ENCODE data around the gene AHCYL2. TPM values are rescaled to one million over a fixed set of nuclear protein-coding genes. Genes with fewer than 3 reads are reported as not detected.
"Not testable (repeated sequence)": the region's sequence is repeated elsewhere in the genome, so short reads cannot be mapped to it uniquely, and the experiment has no call there.

Gene AHCYL2
- total RNA-seq, 1 donor from 2014 or later, result 14.7 TPM

GRCh38 chr7:129218514-129219062 lies 6.2 kb upstream of the AHCYL2 start:
- FAIRE-seq, result peak; percentile 29

GRCh38 chr7:129219166-129219565 lies 5.7 kb upstream of the AHCYL2 start:
- not testable (repeated sequence) for H2AFZ ChIP-seq (ENCODE audit: low read depth, low read length); H3K27ac Mint-ChIP-seq (ENCODE audit: unreplicated experiment); H3K4me3 Mint-ChIP-seq (ENCODE audit: unreplicated experiment); H3K9me3 Mint-ChIP-seq (ENCODE audit: unreplicated experiment); H3K27ac ChIP-seq (ENCODE audit: low read depth, low read length); H3K4me3 ChIP-seq (ENCODE audit: insufficient read depth, low read depth, low read length); H3K9me3 ChIP-seq (ENCODE audit: insufficient read depth, low read depth, low read length); DNase-seq (ENCODE audit: low read depth); H3K36me3 ChIP-seq (ENCODE audit: insufficient read depth, low read length); H3K36me3 Mint-ChIP-seq (ENCODE audit: low read depth, unreplicated experiment); H3K4me2 ChIP-seq (ENCODE audit: low read length); H3K4me1 Mint-ChIP-seq (ENCODE audit: low read depth, unreplicated experiment); H3K4me1 ChIP-seq (ENCODE audit: insufficient read depth, low read length); H3K79me2 ChIP-seq (ENCODE audit: insufficient read depth, low read length); H3K27me3 ChIP-seq (ENCODE audit: insufficient read depth, low read length); H3K27me3 Mint-ChIP-seq (ENCODE audit: low read depth, unreplicated experiment); H3K9ac ChIP-seq (ENCODE audit: low read length); FAIRE-seq; H4K20me1 ChIP-seq (ENCODE audit: insufficient read depth, low read length)

More at GRCh38 chr7:129218514-129219062, 6.2 kb upstream of the AHCYL2 start:
- no peaks in the 10 kb centered on the region for H3K27me3 ChIP-seq (ENCODE audit: insufficient read depth, low read length)
- H3K27ac Mint-ChIP-seq (ENCODE audit: unreplicated experiment), result no peak overlapping the region
- no peaks in the 10 kb centered on the region for H4K20me1 ChIP-seq (ENCODE audit: insufficient read depth, low read length)
- no peak overlapping the region for H3K27ac ChIP-seq (ENCODE audit: low read depth, low read length)
- no peaks in the 10 kb centered on the region for H3K9me3 ChIP-seq (ENCODE audit: insufficient read depth, low read depth, low read length)
- no peak overlapping the region for H2AFZ ChIP-seq (ENCODE audit: low read depth, low read length)
- H3K9me3 Mint-ChIP-seq (ENCODE audit: unreplicated experiment), result peaks cover 5% of the 10 kb centered on the region
- no peak overlapping the region for H3K4me3 ChIP-seq (ENCODE audit: insufficient read depth, low read depth, low read length)
- DNase-seq (ENCODE audit: low read depth), result peak; percentile 39
- no peaks in the 10 kb centered on the region for H3K4me1 ChIP-seq (ENCODE audit: insufficient read depth, low read length)
- H3K36me3 ChIP-seq (ENCODE audit: insufficient read depth, low read length), result no peaks in the 10 kb centered on the region
- H3K4me2 ChIP-seq (ENCODE audit: low read length), result no peak overlapping the region
- TF ChIP-seq CTCF (IDR thresholded peaks at IDR 0.05; ENCODE audit: insufficient read depth, low read depth, low read length) (peak; percentile 88), EZH2 (IDR thresholded peaks at IDR 0.05; ENCODE audit: insufficient read depth, low read length) (no peak)
- peaks cover 3% of the 10 kb centered on the region for H3K27me3 Mint-ChIP-seq (ENCODE audit: low read depth, unreplicated experiment)
- no peaks in the 10 kb centered on the region for H3K79me2 ChIP-seq (ENCODE audit: insufficient read depth, low read length)
- no peak overlapping the region for H3K4me3 Mint-ChIP-seq (ENCODE audit: unreplicated experiment)
- no peak overlapping the region for H3K9ac ChIP-seq (ENCODE audit: low read length)
- H3K36me3 Mint-ChIP-seq (ENCODE audit: low read depth, unreplicated experiment), result peaks cover 3% of the 10 kb centered on the region
- no peaks in the 10 kb centered on the region for H3K4me1 Mint-ChIP-seq (ENCODE audit: low read depth, unreplicated experiment)

- H3K36me3 ChIP-seq (ENCODE audit: insufficient read depth, low read length), result no peaks in the 10 kb centered on the region
- no peak overlapping the region for H3K4me3 ChIP-seq (ENCODE audit: insufficient read depth, low read depth, low read length)
- no peak overlapping the region for H3K27ac ChIP-seq (ENCODE audit: low read depth, low read length)
- H3K79me2 ChIP-seq (ENCODE audit: insufficient read depth, low read length), result no peaks in the 10 kb centered on the region
- Mint-ChIP-seq H3K4me1 (ENCODE audit: low read depth, unreplicated experiment) (peaks cover 4% of the 10 kb centered on the region), H3K36me3 (ENCODE audit: low read depth, unreplicated experiment) (no peaks in the 10 kb centered on the region), H3K27ac (ENCODE audit: unreplicated experiment) (no peak overlapping the region), H3K9me3 (ENCODE audit: unreplicated experiment) (no peaks in the 10 kb centered on the region), H3K27me3 (ENCODE audit: low read depth, unreplicated experiment) (peaks cover 3% of the 10 kb centered on the region), H3K4me3 (ENCODE audit: unreplicated experiment) (peak overlapping the region; percentile 41)
- no peak overlapping the region for H3K4me2 ChIP-seq (ENCODE audit: low read length)
- no peaks in the 10 kb centered on the region for H3K27me3 ChIP-seq (ENCODE audit: insufficient read depth, low read length)
- H3K4me1 ChIP-seq (ENCODE audit: insufficient read depth, low read length), result no peaks in the 10 kb centered on the region
- DNase-seq (ENCODE audit: low read depth) (no peak), FAIRE-seq (no peak)
- no peaks in the 10 kb centered on the region for H3K9me3 ChIP-seq (ENCODE audit: insufficient read depth, low read depth, low read length)
- no peak for TF ChIP-seq EZH2 (IDR thresholded peaks at IDR 0.05; ENCODE audit: insufficient read depth, low read length)
- no peak for TF ChIP-seq CTCF (IDR thresholded peaks at IDR 0.05; ENCODE audit: insufficient read depth, low read depth, low read length)
- H3K9ac ChIP-seq (ENCODE audit: low read length), result no peak overlapping the region
- H4K20me1 ChIP-seq (ENCODE audit: insufficient read depth, low read length), result peaks cover 5% of the 10 kb centered on the region
- no peak overlapping the region for H2AFZ ChIP-seq (ENCODE audit: low read depth, low read length)
These were observed 2.8 kb upstream of the AHCYL2 start for GRCh38 chr7:129222064-129222463.

All from astrocyte (in vitro differentiated cells and primary cell).